Parathyroid adenoma (tissue), 2 donors: ENCODE measurements around the gene CRACDL.

Experiments
- H2AFZ ChIP-seq: fragments of 300-600 bp; sonication (generic); one replicate; pipeline ENCODE4 v1.7.0; 2017; ENCODE audit warnings: antibody characterized with exemption, mild to moderate bottlenecking
- H3K27ac ChIP-seq: fragments of 300-600 bp; sonication (generic); one replicate; pipeline ENCODE4 v1.7.0; 2017
- H3K27me3 ChIP-seq: fragments of 300-600 bp; sonication (generic); one replicate; pipeline ENCODE4 v1.7.0; 2017; ENCODE audit warnings: low read length; ENCODE audit not compliant: control insufficient read depth, insufficient read depth
- H3K36me3 ChIP-seq: fragments of 300-600 bp; sonication (generic); one replicate; pipeline ENCODE4 v1.7.0; 2017; ENCODE audit warnings: low read length; ENCODE audit not compliant: control insufficient read depth, insufficient read depth
- H3K4me1 ChIP-seq: fragments of 300-600 bp; sonication (generic); one replicate; pipeline ENCODE4 v1.7.0; 2017; ENCODE audit warnings: control low read depth
- H3K4me2 ChIP-seq: fragments of 300-600 bp; sonication (generic); one replicate; pipeline ENCODE4 v1.7.0; 2017; ENCODE audit warnings: low read length
- H3K4me3 ChIP-seq: fragments of 300-600 bp; sonication (generic); one replicate; pipeline ENCODE4 v1.7.0; 2017; ENCODE audit warnings: low read depth, low read length
- H3K79me2 ChIP-seq: fragments of 300-600 bp; sonication (generic); one replicate; pipeline ENCODE4 v1.7.0; 2017; ENCODE audit warnings: control low read depth
- H3K9ac ChIP-seq: fragments of 300-600 bp; sonication (generic); one replicate; pipeline ENCODE4 v1.7.0; 2017; ENCODE audit warnings: mild to moderate bottlenecking
- H3K9me3 ChIP-seq: fragments of 300-600 bp; sonication (generic); one replicate; pipeline ENCODE4 v1.7.0; 2017; ENCODE audit warnings: low read length; ENCODE audit not compliant: control insufficient read depth
- CTCF ChIP-seq: fragments of 300-600 bp; sonication (generic); IDR thresholded peaks from one replicate; pipeline ENCODE4 v1.7.0; 2017; ENCODE audit warnings: antibody characterized with exemption, mild to moderate bottlenecking
- donor health status: primary hyperparathyroidism.

Gene CRACDL

GRCh38 chr2:98952966-98953365 is 16.9 kb upstream of the CRACDL start:
- Histone ChIP-seq H3K4me2 (no peak overlapping the region), H3K36me3 (no peaks in the 10 kb centered on the region), H3K9ac (no peak overlapping the region), H3K27me3 (no peaks in the 10 kb centered on the region), H3K27ac (no peak overlapping the region), H3K4me3 (no peak overlapping the region), H3K79me2 (no peaks in the 10 kb centered on the region), H3K4me1 (no peaks in the 10 kb centered on the region), H2AFZ (no peak overlapping the region), H3K9me3 (no peaks in the 10 kb centered on the region)
- no peak for TF ChIP-seq CTCF

- Histone ChIP-seq H3K4me1 (no peaks in the 10 kb centered on the region), H3K4me3 (no peak overlapping the region), H3K9me3 (no peaks in the 10 kb centered on the region), H3K9ac (no peak overlapping the region), H2AFZ (no peak overlapping the region), H3K27me3 (no peaks in the 10 kb centered on the region), H3K36me3 (no peaks in the 10 kb centered on the region), H3K4me2 (no peak overlapping the region), H3K79me2 (no peaks in the 10 kb centered on the region), H3K27ac (no peak overlapping the region)
- TF ChIP-seq CTCF: no peak
Measured at GRCh38 chr2:98948956-98949739, 13.1 kb upstream of the CRACDL start.

GRCh38 chr2:98947554-98947953 is 11.5 kb upstream of the CRACDL start:
- Histone ChIP-seq H3K4me1 (no peaks in the 10 kb centered on the region), H3K36me3 (no peaks in the 10 kb centered on the region), H3K27ac (no peak overlapping the region), H3K79me2 (no peaks in the 10 kb centered on the region), H3K9me3 (no peaks in the 10 kb centered on the region), H3K27me3 (no peaks in the 10 kb centered on the region), H2AFZ (no peak overlapping the region), H3K4me3 (no peak overlapping the region), H3K9ac (no peak overlapping the region), H3K4me2 (no peak overlapping the region)
- no peak for TF ChIP-seq CTCF

- TF ChIP-seq CTCF: no peak
- Histone ChIP-seq H3K79me2 (no peaks in the 10 kb centered on the region), H2AFZ (no peak overlapping the region), H3K4me2 (no peak overlapping the region), H3K4me1 (no peaks in the 10 kb centered on the region), H3K4me3 (no peak overlapping the region), H3K36me3 (no peaks in the 10 kb centered on the region), H3K9ac (no peak overlapping the region), H3K27ac (no peak overlapping the region), H3K9me3 (no peaks in the 10 kb centered on the region), H3K27me3 (no peaks in the 10 kb centered on the region)
Measured at GRCh38 chr2:98946855-98947254, 10.8 kb upstream of the CRACDL start.

- Histone ChIP-seq H2AFZ (no peak overlapping the region), H3K9me3 (no peaks in the 10 kb centered on the region), H3K27me3 (no peaks in the 10 kb centered on the region)
Measured at GRCh38 chr2:98944775-98945174, 8.8 kb upstream of the CRACDL start.

More at GRCh38 chr2:98944775-98945174, 8.8 kb upstream of the CRACDL start:
- no peak overlapping the region for H3K4me3 ChIP-seq
- no peaks in the 10 kb centered on the region for H3K4me1 ChIP-seq
- H3K36me3 ChIP-seq: no peaks in the 10 kb centered on the region
- no peaks in the 10 kb centered on the region for H3K79me2 ChIP-seq
- H3K27ac ChIP-seq: no peak overlapping the region
- no peak overlapping the region for H3K9ac ChIP-seq
- no peak overlapping the region for H3K4me2 ChIP-seq
- TF ChIP-seq CTCF: no peak
